Inferior parietal cortex (tissue), 1 donor: ENCODE data around the gene GRIK4.

Experiments used
- DNase-seq: peaks from one replicate; pipeline ENCODE4 v3.0.0-alpha.2; 2016; ENCODE audit errors: extremely low spot score

The GRIK4 gene

GRCh38 chr11:120807414-120808150, 296.0 kb downstream of the GRIK4 start:
- no peak for DNase-seq

DNA sequence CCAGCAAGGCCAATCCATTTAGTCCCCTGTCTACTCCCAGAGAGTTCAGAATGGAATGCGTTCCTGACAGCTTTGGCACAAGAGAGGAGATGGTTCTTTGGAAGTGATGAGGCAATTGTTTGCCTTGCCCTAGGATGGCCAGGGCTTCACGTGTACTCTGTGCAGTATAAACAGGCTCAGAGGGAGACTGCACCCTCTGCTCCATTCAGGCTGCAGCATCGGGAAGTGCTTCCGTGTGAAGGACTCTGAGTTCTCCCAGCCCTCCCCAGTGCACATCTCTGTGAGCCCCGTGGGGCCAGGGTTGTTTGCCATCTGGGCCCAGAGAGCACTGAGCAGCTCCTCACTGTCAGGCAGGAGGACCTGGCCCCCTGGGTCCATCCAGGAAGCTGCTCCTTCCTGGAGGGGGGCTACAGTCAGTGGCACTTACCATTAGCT, 297.1 kb downstream of the GRIK4 start:
- no peak for DNase-seq

GRCh38 chr11:120810251-120810650, 298.7 kb downstream of the GRIK4 start:
- DNase-seq = no peak

DNA sequence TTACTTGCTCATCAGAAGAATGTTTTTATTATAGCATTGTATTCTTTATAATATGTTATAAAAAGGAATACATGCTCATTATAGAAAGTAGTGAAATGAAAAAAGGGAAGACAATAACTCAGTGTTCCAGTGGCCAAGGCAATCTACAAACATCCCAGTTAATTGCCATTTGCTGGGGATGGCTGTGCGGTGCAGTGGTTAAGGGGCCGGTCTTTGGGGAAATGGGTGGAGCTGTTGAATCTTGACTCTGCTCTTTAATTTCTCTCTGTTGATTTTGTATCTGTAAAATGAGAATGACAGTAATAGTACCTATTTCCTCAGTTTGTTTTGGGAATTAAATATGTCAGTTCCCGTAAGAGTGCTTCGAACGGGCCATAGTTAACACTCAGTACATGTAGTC, 299.7 kb downstream of the GRIK4 start:
- DNase-seq = no peak

GRCh38 chr11:120811731-120812130, 300.2 kb downstream of the GRIK4 start:
- no peak for DNase-seq

DNA sequence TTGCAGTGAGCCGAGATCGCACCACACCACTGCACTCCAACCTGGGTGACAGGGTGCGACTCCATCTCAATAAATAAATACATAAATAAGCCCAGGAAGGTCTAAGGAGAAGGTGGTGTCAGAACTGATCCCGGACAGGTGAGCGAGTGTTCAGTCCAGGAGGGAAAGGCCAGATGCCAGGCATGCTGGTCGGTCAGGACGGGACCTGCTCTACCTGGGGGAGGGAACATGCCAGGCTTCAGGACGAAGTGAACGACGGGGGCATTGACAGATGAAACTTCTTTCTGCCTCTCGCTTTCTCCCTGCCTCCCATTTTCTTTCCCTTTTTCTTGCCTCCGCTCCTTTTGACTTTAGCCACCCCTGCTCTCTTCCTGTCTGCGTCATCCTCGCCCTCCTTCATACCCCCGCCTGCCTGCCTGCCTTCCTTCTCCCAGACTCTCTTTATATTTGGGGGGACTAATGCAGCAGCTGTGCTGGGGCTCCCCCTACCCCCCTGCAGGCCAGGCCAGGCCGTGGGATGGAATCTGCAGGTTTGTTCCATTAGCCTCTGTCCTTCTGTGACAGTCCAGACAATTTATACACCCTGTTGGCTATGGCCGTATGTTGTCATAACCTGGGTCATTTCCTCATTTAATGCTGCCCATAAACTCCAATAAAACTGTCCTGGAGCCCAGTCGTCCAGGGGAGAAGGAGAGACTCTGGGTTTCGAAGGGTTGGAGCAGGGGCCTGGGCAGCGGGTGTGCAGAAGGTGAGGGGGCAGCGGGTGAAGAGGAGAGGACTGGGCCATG, 303.2 kb downstream of the GRIK4 start:
- no peak for DNase-seq

GRCh38 chr11:120815319-120816100, 304.0 kb downstream of the GRIK4 start:
- DNase-seq = no peak

DNA sequence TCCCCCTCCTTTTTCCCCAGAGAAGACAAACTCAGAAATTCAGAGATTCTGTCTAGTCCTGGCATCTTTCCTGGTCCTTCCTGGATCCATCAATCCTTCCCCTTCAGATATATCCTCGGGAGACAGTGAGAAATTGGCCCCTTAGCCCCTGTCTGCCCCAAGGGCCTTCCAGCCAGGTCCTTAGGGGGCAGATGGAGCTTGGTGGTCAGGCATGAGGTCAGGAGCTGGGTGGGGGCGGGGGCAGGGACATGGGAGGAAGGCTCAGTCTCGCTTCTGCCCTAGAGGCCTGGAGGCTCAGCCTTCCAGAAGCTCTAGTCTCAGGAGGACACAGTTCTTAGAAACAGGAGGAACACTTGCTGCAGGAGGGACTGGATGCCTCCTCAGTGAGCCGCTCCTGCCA, 304.6 kb downstream of the GRIK4 start:
- no peak for DNase-seq

- DNase-seq = no peak
These were observed 305.2 kb downstream of the GRIK4 start for GRCh38 chr11:120816711-120817110.

- no peak for DNase-seq
These were observed 305.6 kb downstream of the GRIK4 start for GRCh38 chr11:120817158-120817557.

DNA sequence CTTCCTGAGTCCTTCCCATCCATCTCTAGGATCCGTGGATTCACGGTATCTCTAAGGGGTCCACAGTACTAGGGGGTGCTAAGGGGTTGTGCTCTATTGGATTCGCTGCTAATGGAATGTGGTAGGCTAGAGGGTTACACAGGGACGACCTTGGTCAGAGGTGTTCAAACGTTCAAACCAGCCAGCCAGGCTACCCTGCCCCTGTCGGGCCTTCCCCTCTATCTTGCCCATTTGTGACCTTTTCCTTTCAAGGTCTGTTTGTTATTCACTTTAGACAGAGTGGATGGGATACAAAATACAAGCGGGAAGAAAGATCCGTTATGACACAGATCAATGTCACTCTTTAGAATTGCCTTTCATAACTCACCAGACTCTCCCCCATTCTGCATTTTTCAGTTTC, 306.5 kb downstream of the GRIK4 start:
- DNase-seq = no peak

GRCh38 chr11:120819003-120819402, 307.5 kb downstream of the GRIK4 start:
- DNase-seq = no peak

- DNase-seq = peak; percentile 6
These were observed 308.2 kb downstream of the GRIK4 start for GRCh38 chr11:120819437-120820365.

DNA sequence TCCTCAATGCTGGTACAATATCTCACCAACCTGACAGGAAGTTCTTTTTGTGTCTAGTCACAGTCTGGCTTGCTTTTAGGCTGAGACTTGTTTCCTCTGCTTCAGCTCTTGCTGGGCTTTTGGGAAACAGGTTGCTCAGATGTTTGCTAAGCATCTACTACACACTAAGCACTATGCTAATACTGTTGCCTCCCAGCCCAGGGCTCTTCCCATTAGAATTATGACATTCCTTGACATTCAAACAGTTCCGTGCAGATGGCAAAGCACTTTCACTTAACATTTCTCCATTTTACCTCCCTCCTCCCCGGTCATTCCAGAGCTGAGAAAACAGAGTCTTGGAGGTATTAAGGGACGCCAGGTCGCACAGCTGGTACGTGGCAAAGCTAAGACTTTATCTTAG, 311.6 kb downstream of the GRIK4 start:
- no peak for DNase-seq

- no peak for DNase-seq
These were observed 312.7 kb downstream of the GRIK4 start for GRCh38 chr11:120824242-120824641.

DNA sequence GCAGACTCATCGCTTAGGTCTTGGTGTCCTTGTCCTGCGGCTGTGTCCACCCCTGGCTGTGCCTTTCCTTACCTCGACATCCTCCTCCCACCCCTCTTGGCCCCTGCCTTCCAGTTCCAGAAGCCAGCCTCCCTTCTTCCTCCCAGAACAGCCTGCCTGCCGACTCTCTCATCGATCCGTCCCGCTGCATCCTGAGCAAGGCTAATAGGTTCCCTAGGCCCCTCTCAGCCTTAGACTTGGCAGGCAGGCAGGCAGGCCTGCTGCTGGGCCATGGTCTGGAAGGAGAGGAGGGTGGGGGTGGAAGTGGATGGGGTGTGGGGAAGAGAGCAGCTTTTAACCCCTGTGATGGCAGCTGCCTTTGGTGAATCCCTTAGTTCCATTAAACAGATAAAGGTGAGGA, 315.6 kb downstream of the GRIK4 start:
- no peak for DNase-seq

DNA sequence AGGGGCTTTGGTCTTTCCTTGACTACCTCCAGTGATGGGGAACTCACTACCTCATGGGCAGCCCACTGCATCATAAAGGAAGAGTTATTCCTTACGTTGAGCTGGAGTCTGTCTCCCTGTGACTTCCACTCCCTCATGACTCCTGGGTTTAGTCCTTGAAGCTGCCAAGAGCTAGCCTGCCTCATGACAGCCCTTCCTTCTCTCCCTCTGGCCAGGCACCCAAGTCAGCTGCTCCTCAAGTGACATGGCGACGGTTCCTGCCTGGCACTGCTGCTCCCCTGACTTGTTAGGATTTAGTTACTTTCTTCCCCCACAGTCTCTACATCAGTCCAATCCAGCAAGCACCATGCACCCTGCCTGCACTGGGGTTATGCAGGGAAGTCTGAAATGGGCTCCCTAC, 316.3 kb downstream of the GRIK4 start:
- DNase-seq = no peak

DNA sequence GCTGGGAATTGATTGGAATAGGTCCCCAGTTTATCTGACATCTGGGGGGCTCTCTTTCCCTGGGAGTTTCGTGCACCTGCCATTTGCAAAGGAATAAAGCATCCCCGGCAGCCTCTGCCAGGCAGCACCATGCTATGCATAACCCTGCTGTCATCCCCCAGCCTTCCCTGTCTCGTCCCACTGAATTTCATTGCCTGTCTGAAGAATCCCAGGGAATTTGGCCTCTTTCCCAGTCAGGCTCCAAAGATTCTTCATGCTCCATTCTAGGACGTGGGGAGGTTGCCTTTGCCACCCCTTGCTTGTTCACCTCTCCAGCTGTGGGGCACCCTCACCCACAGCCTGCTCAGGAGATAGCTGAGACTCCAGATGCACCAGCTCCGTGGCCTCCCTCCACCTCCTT, 317.3 kb downstream of the GRIK4 start:
- DNase-seq = no peak

- peak; percentile 11 for DNase-seq
These were observed 318.6 kb downstream of the GRIK4 start for GRCh38 chr11:120830085-120830620.

DNA sequence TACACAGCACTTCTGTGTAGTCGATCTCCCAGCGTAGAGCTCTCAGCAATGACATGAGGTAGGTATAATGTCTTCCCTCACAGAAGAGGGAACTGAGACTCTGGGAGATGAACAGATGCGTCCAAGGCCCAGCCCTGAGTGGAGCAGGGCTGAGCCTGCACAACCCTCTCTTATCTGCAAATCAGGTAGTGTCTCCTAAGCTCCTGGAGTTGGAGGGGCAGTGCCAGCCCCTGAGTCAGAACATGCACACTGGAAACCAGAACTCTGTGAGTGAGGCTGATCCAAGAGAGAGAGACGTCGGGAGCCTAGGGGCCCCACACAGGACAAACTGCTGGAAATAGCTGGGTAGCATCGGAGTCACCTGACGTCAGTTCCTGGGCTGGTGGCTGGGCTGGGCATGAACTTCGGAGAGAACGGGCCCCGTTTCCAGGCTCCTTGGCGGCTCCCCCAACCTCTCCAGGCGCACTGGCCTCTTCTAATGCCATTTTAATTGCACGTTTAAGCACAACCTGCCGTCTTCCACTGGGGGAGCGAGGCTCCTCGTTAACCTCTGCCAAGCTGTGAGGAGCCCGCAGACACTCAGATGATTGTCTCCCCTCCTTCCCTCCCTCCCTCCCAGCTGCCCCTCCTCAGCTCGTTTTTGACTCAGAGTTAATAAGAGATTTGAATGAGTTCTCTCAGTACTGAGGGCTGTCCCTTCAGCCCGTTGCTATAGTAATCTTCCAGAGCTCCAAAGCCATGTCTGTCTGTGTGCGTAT, 321.1 kb downstream of the GRIK4 start:
- DNase-seq = peak; percentile 9
